Measurements from ENCODE around the gene THSD4. TPM values are rescaled to one million over a fixed set of nuclear protein-coding genes. Genes with fewer than 3 reads are reported as not detected.

Gene THSD4
- total RNA-seq, 1 donor from 2014 or later, result 2.5 TPM

DNA sequence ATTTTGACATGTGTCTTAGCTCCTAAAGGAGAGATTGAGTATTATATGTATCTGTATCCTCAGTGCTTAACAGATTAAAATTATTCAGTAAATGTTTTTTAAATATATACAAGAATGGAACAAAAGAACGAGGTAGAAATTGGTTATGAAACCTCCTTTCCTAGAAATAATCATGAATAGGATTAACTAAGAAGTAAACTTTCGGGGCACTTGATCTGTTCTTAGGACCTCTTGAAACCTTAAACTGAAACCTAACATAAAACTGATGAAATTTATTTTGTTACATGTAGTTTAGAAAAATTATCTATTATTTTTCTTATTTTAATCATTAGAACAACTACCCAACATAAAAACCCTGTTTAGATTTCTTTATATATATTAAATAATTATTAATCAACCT, 311.5 kb downstream of the THSD4 start:
- H3K9ac ChIP-seq (ENCODE audit: low read length), result no peak overlapping the region
- H3K4me2 ChIP-seq (ENCODE audit: low read length), result no peak overlapping the region
- no peaks in the 10 kb centered on the region for H4K20me1 ChIP-seq (ENCODE audit: insufficient read depth, low read length)
- FAIRE-seq (no peak), DNase-seq (ENCODE audit: low read depth) (no peak)
- H3K4me1 Mint-ChIP-seq (ENCODE audit: low read depth, unreplicated experiment), result peaks cover 3% of the 10 kb centered on the region
- H3K27me3 ChIP-seq (ENCODE audit: insufficient read depth, low read length), result no peaks in the 10 kb centered on the region
- peaks cover 2% of the 10 kb centered on the region for H3K27me3 Mint-ChIP-seq (ENCODE audit: low read depth, unreplicated experiment)
- H2AFZ ChIP-seq (ENCODE audit: low read depth, low read length), result no peak overlapping the region
- H3K27ac Mint-ChIP-seq (ENCODE audit: unreplicated experiment), result no peak overlapping the region
- H3K4me1 ChIP-seq (ENCODE audit: insufficient read depth, low read length), result no peaks in the 10 kb centered on the region
- H3K36me3 Mint-ChIP-seq (ENCODE audit: low read depth, unreplicated experiment), result no peaks in the 10 kb centered on the region
- no peak overlapping the region for H3K4me3 ChIP-seq (ENCODE audit: insufficient read depth, low read depth, low read length)
- no peaks in the 10 kb centered on the region for H3K36me3 ChIP-seq (ENCODE audit: insufficient read depth, low read length)
- H3K27ac ChIP-seq (ENCODE audit: low read depth, low read length), result no peak overlapping the region
- H3K9me3 Mint-ChIP-seq (ENCODE audit: unreplicated experiment), result no peaks in the 10 kb centered on the region
- TF ChIP-seq EZH2 (IDR thresholded peaks at IDR 0.05; ENCODE audit: insufficient read depth, low read length) (no peak), CTCF (IDR thresholded peaks at IDR 0.05; ENCODE audit: insufficient read depth, low read depth, low read length) (no peak)
- H3K9me3 ChIP-seq (ENCODE audit: insufficient read depth, low read depth, low read length), result no peaks in the 10 kb centered on the region
- no peaks in the 10 kb centered on the region for H3K79me2 ChIP-seq (ENCODE audit: insufficient read depth, low read length)
- no peak overlapping the region for H3K4me3 Mint-ChIP-seq (ENCODE audit: unreplicated experiment)

DNA sequence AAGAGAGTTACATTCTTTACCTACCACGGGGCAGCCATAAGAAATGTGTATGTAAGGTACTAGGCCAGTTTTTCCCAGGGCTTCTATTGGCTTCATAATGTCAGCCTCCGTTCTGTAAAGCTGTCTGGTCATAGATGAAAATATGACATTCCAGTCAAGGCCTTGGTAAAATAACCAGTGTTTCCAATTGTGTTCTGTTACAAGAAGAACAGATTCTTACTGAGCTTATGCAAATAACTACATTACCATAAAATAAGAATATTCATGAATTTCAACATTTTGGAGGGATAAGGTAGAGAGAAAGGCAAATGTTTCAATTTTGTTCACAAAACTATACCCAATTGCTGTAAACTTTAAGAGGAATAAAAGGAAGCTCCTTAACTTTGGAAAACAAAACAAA, 315.5 kb downstream of the THSD4 start:
- no peak for FAIRE-seq
- DNase-seq (ENCODE audit: low read depth), result no peak
- Mint-ChIP-seq H3K27me3 (ENCODE audit: low read depth, unreplicated experiment) (no peaks in the 10 kb centered on the region), H3K9me3 (ENCODE audit: unreplicated experiment) (no peaks in the 10 kb centered on the region), H3K4me1 (ENCODE audit: low read depth, unreplicated experiment) (peaks cover 9% of the 10 kb centered on the region), H3K27ac (ENCODE audit: unreplicated experiment) (no peak overlapping the region), H3K4me3 (ENCODE audit: unreplicated experiment) (no peak overlapping the region), H3K36me3 (ENCODE audit: low read depth, unreplicated experiment) (no peaks in the 10 kb centered on the region)
- H3K4me2 ChIP-seq (ENCODE audit: low read length), result no peak overlapping the region
- no peak overlapping the region for H2AFZ ChIP-seq (ENCODE audit: low read depth, low read length)
- H3K27me3 ChIP-seq (ENCODE audit: insufficient read depth, low read length), result no peaks in the 10 kb centered on the region
- no peaks in the 10 kb centered on the region for H3K36me3 ChIP-seq (ENCODE audit: insufficient read depth, low read length)
- TF ChIP-seq CTCF (IDR thresholded peaks at IDR 0.05; ENCODE audit: insufficient read depth, low read depth, low read length) (no peak), EZH2 (IDR thresholded peaks at IDR 0.05; ENCODE audit: insufficient read depth, low read length) (no peak)
- H3K27ac ChIP-seq (ENCODE audit: low read depth, low read length), result no peak overlapping the region
- H3K9me3 ChIP-seq (ENCODE audit: insufficient read depth, low read depth, low read length), result no peaks in the 10 kb centered on the region
- no peak overlapping the region for H3K4me3 ChIP-seq (ENCODE audit: insufficient read depth, low read depth, low read length)
- no peaks in the 10 kb centered on the region for H4K20me1 ChIP-seq (ENCODE audit: insufficient read depth, low read length)
- no peak overlapping the region for H3K9ac ChIP-seq (ENCODE audit: low read length)
- H3K4me1 ChIP-seq (ENCODE audit: insufficient read depth, low read length), result no peaks in the 10 kb centered on the region
- no peaks in the 10 kb centered on the region for H3K79me2 ChIP-seq (ENCODE audit: insufficient read depth, low read length)

DNA sequence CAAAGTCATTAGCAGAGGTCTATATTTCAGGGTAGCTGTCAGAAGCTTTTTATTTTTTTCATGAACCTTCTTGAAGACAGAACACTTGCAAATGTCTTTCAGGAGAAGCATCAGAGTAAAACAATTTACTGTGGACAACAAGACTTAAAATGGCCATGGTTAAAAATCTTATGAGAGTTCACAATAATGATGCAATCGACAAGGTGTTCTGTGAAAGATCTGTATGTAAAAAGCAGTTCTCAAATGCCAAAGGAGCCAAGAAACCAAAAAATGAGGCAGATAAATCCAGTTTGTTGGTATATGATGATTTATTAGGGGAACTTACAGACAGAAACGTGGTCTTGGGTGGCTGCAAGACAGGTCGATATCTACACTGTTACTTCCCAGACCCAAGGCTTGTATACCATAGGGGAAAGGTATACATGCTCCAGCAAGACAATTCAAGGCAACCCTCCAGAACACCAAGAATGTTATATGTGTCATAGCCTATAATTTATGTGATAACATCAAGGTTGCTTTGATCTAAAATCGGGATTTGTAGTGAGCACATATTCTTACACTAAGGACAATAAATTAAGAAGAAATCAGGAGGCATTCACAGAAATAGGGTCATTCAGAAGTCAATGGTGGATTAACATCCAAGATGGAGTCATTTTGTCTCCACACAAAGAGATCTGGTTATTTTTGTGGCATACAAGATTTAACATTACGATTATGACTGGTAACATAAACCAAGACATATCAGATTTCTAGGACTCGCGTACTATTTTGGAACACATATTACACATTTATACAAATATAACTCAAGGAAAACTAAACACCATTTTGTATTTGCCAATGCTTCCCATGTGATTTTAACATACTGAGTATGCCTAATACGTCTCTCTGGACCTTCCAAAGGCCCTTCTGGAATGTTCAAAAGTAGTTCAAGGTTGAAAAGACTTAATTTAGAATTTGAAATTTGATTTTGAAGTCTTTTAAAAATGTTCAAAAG, 316.4 kb downstream of the THSD4 start:
- H3K27ac ChIP-seq (ENCODE audit: low read depth, low read length), result no peak overlapping the region
- H3K27ac Mint-ChIP-seq (ENCODE audit: unreplicated experiment), result no peak overlapping the region
- no peak overlapping the region for H2AFZ ChIP-seq (ENCODE audit: low read depth, low read length)
- H3K4me1 Mint-ChIP-seq (ENCODE audit: low read depth, unreplicated experiment), result peaks cover 9% of the 10 kb centered on the region
- H3K27me3 Mint-ChIP-seq (ENCODE audit: low read depth, unreplicated experiment), result no peaks in the 10 kb centered on the region
- H3K4me1 ChIP-seq (ENCODE audit: insufficient read depth, low read length), result no peaks in the 10 kb centered on the region
- TF ChIP-seq CTCF (IDR thresholded peaks at IDR 0.05; ENCODE audit: insufficient read depth, low read depth, low read length) (no peak), EZH2 (IDR thresholded peaks at IDR 0.05; ENCODE audit: insufficient read depth, low read length) (no peak)
- no peak overlapping the region for H3K4me2 ChIP-seq (ENCODE audit: low read length)
- no peak overlapping the region for H3K4me3 Mint-ChIP-seq (ENCODE audit: unreplicated experiment)
- no peak overlapping the region for H3K4me3 ChIP-seq (ENCODE audit: insufficient read depth, low read depth, low read length)
- no peak for FAIRE-seq
- H3K36me3 Mint-ChIP-seq (ENCODE audit: low read depth, unreplicated experiment), result no peaks in the 10 kb centered on the region
- H3K9me3 Mint-ChIP-seq (ENCODE audit: unreplicated experiment), result no peaks in the 10 kb centered on the region
- no peaks in the 10 kb centered on the region for H4K20me1 ChIP-seq (ENCODE audit: insufficient read depth, low read length)
- H3K9ac ChIP-seq (ENCODE audit: low read length), result no peak overlapping the region
- H3K36me3 ChIP-seq (ENCODE audit: insufficient read depth, low read length), result no peaks in the 10 kb centered on the region
- no peaks in the 10 kb centered on the region for H3K79me2 ChIP-seq (ENCODE audit: insufficient read depth, low read length)
- no peaks in the 10 kb centered on the region for H3K9me3 ChIP-seq (ENCODE audit: insufficient read depth, low read depth, low read length)
- H3K27me3 ChIP-seq (ENCODE audit: insufficient read depth, low read length), result no peaks in the 10 kb centered on the region
- DNase-seq (ENCODE audit: low read depth), result no peak
